Type B pancreatic cell (in vitro differentiated cells): ENCODE results near the gene ATP11C. TPM values are rescaled to one million over a fixed set of nuclear protein-coding genes. Genes with fewer than 3 reads are reported as not detected.

Experiments
- DNase-seq: peaks from one replicate; pipeline ENCODE4 v3.0.0; 2021; ENCODE audit warnings: mixed read lengths; ENCODE audit not compliant: unreplicated experiment; ENCODE audit errors: extremely low spot score
- H3K27ac Mint-ChIP-seq: 2 replicates; pipeline ENCODE4 v1.8.0; 2021; ENCODE audit warnings: mild to moderate bottlenecking, mixed read lengths
- H3K27me3 Mint-ChIP-seq: 2 replicates; pipeline ENCODE4 v1.8.0; 2021; ENCODE audit warnings: mixed read lengths
- H3K36me3 Mint-ChIP-seq: 2 replicates; pipeline ENCODE4 v1.8.0; 2021; ENCODE audit warnings: mixed read lengths
- H3K4me1 Mint-ChIP-seq: one replicate; pipeline ENCODE4 v1.8.0; 2021; ENCODE audit warnings: mixed read lengths; ENCODE audit not compliant: unreplicated experiment
- H3K4me3 Mint-ChIP-seq: 2 replicates; pipeline ENCODE4 v1.8.0; 2021; ENCODE audit warnings: mild to moderate bottlenecking, mixed read lengths
- H3K9me3 Mint-ChIP-seq: 2 replicates; pipeline ENCODE4 v1.8.0; 2021; ENCODE audit warnings: mixed read lengths
- total RNA-seq: library from RNA; stranded (reverse); gene quantifications from 2 replicates; pipeline ENCODE4 v1.2.1, GENCODE V29; 2021; ENCODE audit warnings: low replicate concordance
- TF ChIP-seq, protein P1 (sequence below): fragments of 200-600 bp; sonication (generic); conservative IDR thresholded peaks from 2 replicates; pipeline ENCODE4 v1.5.0; 2021; ENCODE audit warnings: antibody characterized with exemption, mild to moderate bottlenecking

The ATP11C gene
- total RNA-seq, 1 donor from 2014 or later: 18.9 TPM

DNA sequence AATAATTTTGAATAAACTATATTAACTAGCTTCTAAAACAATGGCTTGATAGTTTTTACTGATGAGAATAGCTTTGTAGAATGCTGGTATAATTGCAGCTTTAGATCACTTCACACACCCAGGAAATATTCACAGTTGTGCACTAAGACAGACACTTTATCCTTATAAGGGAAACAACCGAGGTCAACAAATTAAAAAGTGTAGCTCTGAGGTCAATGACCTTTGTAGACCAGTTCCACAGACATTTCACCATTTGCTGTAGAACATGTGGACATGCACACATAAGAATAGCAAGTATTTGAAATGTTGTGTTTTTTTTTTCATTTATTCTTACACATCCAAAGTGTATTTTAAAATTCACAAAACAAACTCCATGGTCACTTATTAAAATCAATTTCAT lies 148.9 kb downstream of the ATP11C start:
- no peaks in the 10 kb centered on the region for H3K27me3 Mint-ChIP-seq
- TF ChIP-seq, protein P1, sequence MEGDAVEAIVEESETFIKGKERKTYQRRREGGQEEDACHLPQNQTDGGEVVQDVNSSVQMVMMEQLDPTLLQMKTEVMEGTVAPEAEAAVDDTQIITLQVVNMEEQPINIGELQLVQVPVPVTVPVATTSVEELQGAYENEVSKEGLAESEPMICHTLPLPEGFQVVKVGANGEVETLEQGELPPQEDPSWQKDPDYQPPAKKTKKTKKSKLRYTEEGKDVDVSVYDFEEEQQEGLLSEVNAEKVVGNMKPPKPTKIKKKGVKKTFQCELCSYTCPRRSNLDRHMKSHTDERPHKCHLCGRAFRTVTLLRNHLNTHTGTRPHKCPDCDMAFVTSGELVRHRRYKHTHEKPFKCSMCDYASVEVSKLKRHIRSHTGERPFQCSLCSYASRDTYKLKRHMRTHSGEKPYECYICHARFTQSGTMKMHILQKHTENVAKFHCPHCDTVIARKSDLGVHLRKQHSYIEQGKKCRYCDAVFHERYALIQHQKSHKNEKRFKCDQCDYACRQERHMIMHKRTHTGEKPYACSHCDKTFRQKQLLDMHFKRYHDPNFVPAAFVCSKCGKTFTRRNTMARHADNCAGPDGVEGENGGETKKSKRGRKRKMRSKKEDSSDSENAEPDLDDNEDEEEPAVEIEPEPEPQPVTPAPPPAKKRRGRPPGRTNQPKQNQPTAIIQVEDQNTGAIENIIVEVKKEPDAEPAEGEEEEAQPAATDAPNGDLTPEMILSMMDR: no peak
- H3K4me3 Mint-ChIP-seq: no peak overlapping the region
- no peak overlapping the region for H3K27ac Mint-ChIP-seq
- peaks cover 20% of the 10 kb centered on the region for H3K36me3 Mint-ChIP-seq
- DNase-seq: no peak
- H3K4me1 Mint-ChIP-seq: no peaks in the 10 kb centered on the region
- H3K9me3 Mint-ChIP-seq: no peaks in the 10 kb centered on the region

DNA sequence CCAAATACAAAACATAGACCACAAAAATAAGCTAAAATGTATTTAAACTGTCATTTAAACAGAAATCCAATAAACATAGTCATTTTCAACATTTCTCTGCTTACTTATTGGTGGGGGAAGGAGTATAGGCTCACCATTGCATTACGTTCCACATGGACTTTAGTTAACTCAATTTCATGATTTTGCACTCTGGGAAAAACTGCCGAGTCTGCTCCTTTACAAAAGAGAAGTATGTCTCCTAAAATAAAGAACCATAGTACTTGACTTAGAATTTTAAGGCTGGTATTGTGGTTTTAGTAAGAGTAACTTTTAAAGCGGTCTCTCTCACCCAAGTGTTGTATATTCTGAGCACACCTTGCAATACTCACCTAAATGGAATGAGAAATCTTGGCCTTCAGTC lies 149.8 kb downstream of the ATP11C start:
- Mint-ChIP-seq H3K36me3 (peaks cover 20% of the 10 kb centered on the region), H3K4me3 (no peak overlapping the region), H3K4me1 (no peaks in the 10 kb centered on the region), H3K27ac (no peak overlapping the region), H3K27me3 (no peaks in the 10 kb centered on the region), H3K9me3 (no peaks in the 10 kb centered on the region)
- TF ChIP-seq, protein P1: no peak
- DNase-seq: no peak

DNA sequence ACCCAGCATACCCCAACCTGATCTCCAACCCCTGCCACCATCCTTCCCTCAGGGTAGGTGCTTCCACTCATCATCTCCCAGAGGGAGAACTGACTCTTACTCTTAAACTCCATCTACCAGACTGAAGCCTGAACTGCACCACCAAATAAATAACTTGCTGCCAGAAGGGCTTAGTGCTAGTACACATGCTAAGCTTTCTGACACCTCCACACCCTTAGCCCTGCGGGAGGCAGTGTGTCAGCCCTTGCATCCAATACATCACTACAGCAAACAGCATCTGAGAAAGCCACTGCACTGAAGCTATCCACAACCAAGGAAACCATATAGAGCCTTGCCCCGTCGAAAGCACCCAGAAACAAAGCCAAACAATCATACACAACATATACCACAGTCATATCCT lies 156.3 kb downstream of the ATP11C start:
- Mint-ChIP-seq H3K27me3 (no peaks in the 10 kb centered on the region), H3K36me3 (peaks cover 20% of the 10 kb centered on the region)

DNA sequence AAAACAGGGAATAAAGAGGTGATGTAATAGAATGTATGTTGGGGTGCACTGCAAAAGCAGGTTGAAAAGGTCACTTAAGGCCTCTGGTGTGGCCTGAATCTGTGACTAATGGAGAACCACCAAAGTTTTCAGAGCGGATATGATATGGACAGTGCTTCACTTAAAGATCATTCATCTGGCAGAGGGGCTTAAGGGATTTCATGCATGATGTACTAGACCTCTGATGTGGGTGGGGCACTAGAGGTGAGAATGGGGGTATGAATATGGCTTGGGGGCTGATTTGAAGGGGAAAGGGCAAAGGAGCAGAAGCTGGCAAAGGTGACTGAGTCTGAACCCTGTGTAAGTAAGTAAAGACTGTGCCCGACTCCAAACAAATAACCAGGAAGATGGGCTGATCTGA lies 162.5 kb downstream of the ATP11C start:
- Mint-ChIP-seq H3K4me1 (no peaks in the 10 kb centered on the region), H3K36me3 (peaks cover 25% of the 10 kb centered on the region), H3K27me3 (no peaks in the 10 kb centered on the region), H3K4me3 (no peak overlapping the region), H3K9me3 (peaks cover 6% of the 10 kb centered on the region), H3K27ac (no peak overlapping the region)
- TF ChIP-seq, protein P1: no peak
- no peak for DNase-seq

More for the DNA sequence above, 156.3 kb downstream of the ATP11C start:
- no peak for DNase-seq
- H3K27ac Mint-ChIP-seq: no peak overlapping the region
- peaks cover under 1% of the 10 kb centered on the region for H3K9me3 Mint-ChIP-seq
- TF ChIP-seq, protein P1: no peak
- H3K4me1 Mint-ChIP-seq: no peaks in the 10 kb centered on the region
- no peak overlapping the region for H3K4me3 Mint-ChIP-seq

DNA sequence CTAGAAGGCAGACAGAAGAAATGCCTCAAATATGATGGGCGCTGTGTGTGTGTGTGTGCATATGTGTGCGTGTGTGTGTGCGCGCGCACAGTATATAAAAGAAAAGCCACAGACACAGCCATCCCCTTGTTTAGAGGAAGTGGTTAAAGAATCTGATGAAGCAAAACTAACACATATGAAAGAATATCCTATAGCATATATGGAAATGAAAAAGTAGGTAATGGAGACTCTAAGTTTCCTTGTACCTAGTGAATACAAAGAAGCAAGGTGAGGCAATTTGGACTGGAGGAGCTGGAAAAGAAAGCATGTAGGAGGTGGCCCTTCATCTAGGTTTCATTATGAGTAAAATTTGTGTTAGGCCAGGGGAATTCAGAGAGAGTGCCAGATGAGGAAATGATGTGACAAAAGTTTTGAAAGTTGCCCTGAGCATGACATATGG lies 166.3 kb downstream of the ATP11C start:
- Mint-ChIP-seq H3K4me3 (no peak overlapping the region), H3K4me1 (no peaks in the 10 kb centered on the region), H3K9me3 (peaks cover 5% of the 10 kb centered on the region), H3K27me3 (no peaks in the 10 kb centered on the region), H3K36me3 (peaks cover 11% of the 10 kb centered on the region), H3K27ac (no peak overlapping the region)
- TF ChIP-seq, protein P1: no peak
- no peak for DNase-seq
